HG03354 (cell line): ENCODE results near the gene HDGFL3.
"Not testable (repeated sequence)": the region's sequence is repeated elsewhere in the genome, so short reads cannot be mapped to it uniquely, and the experiment has no call there.

Source experiments
- ATAC-seq: cut with Tn5 transposase; IDR thresholded peaks from one replicate; pipeline ENCODE4 v1.9.1; 2021; ENCODE audit warnings: mild to moderate bottlenecking; ENCODE audit not compliant: unreplicated experiment, poor library complexity, severe bottlenecking

HDGFL3 gene

DNA sequence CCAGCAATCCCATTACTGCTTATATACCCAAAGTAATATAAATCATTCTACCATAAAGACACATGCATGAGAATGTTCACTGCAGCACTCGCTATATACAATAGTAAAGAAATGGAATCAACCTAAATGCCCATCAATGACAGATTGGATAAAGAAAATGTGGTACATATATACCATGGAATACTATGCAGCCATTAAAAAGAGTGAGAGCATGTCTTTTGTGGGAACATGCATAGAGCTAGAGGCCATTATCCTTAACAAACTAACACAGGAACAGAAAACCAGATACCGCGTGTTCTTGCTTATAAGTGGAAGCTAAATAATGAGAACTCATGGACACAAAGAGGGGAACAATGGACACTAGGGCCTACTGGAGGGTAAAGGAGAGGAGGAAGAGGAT lies 65.5 kb downstream of the HDGFL3 start:
- not testable (repeated sequence) for ATAC-seq

DNA sequence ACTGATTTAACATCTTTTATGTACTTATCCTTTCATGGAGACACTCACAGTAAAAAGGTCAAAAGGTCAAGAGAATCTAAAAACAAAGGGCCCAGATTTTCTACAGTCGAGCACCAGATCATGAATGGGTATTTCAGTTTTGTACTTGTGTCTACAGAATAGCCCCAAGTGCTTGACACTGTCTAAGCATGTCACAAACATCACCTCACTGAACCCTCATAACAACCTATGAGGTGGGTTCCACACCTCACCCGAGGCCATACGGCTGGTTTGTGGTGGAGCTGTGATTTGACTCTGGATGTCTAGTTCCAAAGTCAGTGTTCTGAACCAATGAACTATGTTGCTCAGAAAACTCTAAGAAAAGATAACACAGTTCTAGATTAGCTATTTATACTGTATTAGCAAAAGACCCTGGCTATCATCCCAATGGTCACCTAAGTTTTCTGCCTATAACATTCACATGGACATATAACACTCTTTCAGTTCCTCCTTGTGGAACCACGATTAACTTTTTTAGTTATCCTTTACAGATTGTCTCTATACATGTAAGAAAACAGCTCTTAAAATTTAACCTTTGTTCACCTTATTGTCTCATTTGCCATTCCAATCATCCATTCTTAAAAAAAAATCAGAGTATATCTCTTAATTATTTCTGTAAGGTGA lies 74.6 kb downstream of the HDGFL3 start:
- no peak for ATAC-seq

DNA sequence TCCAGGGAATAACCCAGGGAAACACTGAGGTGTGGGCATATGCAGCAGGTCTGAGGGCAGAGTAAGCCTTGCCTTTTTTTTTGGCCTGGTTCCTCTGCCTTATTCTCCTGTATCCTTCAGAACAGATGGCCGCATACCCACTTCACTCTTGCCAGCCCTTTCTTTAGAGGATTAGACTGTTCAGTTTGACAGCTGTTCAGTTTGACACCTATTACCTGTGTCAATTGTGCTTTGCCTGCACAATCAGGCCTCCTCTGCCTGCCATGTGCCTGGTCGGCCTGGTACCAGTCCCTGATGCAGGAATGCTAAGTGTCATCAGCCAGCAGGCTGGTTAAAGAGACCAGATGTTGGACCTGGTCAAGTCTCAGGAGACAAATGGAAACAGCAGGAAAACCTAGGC lies 77.8 kb downstream of the HDGFL3 start:
- no peak for ATAC-seq

DNA sequence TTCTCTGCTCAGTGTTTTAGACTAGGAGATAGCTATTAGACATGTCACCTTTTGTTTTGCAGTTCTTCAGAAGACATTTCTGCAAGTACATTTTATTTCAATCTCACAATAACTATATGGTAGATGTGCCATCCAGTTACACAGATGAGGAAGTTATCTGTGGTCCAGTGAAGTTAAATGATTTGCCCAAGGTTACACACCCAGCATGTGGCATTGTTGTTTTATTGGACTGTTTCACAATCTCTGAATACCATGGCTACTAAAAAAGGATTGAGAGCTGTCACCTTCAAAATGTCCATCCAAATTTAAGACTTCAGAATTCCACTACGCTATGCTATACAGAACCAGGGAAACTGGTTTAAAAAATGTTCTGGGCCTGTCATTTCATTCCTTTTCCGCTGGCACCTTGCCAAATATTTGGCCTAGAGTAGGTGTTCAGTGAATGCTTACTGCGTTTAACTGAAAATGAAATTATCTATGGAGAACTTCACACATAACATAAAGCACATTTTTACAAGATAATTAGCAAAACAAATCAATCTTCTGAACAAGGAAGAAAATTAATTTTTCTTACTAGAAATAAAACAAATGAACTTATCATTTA lies 80.0 kb downstream of the HDGFL3 start:
- ATAC-seq, result no peak

DNA sequence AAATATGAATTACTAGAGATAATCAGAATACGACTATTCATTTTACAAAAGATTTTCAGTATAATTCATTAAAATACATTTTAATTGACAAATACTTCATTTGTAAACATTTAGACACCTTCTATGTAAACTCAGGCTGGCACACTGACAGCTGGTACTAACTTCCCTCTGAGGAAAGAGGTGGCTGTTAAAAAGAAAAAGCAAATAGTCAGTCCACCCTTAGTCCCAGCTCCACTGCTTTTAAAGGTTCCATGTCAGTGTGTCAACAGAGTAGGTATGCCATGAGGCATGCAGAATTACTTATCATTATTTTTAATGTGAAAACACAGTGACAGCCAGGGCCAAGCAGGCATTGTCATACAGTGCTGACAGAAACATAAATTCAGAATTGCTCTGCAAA lies 84.1 kb downstream of the HDGFL3 start:
- ATAC-seq, result no peak

DNA sequence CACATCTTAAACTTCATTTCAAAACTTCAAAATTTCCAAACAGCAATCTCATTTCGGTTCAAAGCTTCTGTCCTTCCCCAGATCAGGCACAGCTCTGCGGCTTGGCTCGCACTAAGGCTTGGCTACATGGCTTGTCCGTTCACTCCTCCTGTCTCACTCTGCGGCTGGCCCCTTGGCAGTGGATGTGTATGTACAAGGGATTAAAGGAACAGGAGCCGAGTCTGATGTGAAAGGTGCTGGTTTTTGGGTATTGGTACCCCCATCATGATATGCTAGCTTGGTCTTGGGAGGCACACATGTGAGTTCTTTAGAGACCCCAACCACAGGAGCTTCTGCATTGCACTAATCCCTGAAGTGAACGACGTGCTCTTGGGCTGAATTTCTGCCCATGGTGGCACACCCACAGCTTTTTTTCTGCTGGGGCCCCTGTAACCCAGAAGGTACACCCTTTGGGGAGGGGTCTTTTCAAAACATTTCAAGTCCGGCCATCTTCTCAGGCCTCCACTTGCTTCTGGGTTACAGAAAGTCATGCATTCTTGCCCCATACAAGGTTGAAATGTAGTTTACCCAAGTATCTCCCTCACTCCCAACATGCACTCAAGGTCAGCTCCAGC lies 87.5 kb downstream of the HDGFL3 start:
- no peak for ATAC-seq

DNA sequence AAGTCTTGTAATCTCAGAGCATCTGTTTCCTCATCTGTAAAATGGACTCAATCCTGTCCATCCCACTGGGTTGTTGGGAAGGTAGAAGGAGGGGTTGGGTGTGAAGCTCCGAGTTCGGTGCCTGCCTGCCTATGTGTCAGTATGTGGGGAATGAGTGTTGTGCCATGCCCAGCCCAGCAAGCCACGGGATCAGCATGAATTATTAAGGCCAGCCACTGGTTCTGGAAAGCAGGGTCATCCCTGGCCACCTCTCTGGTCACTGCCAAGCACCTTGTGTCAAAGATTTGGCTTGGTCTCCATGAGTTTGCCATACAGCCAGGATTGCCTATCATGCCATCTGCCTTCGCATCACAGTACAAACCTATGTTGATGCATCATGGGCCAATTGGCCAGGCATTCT lies 88.7 kb downstream of the HDGFL3 start:
- ATAC-seq, result no peak

DNA sequence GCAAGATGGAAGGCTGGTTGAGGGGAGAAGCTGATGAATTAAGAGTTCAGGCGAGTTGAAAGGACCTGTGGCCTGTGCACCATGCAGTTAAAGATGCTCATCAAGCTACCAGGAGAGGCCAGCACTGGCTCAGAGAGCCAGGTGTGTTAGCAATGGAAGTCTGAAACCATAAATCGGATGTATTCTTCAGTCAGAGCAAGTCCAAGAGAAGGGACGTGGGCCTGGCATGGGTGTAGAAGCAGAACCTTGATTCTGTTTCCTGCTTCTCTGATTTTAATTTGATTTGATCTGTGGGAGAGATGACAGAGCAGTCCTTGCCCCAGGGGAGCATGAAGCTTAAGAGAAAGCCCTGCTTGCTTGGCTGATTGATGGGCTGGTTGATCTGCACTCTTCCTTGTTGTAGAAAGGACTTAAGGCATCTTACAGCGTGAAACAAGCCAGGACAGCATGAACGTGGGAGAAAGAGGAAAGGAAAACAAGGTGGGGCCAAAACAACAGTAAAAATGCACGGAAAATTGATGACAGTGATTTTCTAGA lies 89.3 kb downstream of the HDGFL3 start:
- no peak for ATAC-seq

DNA sequence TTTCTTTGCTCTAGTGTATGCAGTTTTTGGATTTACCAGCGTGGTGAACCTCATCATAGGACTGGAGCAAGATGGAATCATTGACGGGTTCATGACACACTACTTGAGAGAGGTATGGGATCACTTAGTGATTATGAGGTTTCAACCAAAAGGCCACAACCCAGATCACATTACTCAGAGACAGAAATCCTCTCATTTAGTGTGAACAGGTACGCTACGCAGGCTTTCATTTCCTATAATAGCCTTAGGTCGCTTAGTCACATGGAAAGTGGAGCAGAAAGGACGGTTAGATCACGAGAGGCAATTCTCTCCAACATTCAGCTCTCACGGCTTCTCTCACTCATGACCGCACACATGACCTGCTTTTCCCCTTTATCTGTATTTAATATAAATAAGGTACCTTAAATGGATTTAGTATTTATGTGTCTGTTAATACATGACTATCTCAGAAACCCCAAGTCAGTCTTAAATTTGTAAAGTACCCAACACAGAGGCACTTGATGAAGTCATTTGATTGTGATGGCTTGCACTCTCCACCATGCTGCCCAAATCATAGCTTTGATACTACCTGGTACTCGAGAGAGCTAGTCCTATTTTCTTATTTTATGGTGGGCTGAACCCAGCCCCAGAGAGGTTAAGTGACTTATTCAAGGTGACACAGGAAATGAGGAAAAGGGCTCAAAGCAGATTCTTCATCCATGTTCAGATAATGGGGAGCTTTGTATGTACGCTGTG lies 91.6 kb downstream of the HDGFL3 start:
- no peak for ATAC-seq

DNA sequence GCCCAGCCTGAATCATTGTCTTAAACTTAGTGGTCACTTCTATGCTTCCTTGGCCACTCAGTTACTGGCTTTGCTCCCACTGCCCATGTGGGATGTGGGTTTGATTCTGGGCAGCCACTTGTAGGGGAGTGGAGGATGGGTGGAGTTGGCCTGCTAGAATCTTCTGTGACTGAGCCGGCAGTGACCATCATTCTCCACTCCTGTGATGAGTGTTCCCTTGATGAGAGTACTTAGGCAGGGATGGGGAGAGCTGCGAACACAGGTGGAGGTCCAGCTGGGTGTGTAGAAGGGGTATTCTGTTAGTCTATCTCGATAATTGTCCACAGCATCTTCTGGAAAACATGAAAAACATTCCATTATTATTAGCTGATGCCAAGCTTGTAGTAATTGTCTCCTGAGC lies 92.2 kb downstream of the HDGFL3 start:
- no peak for ATAC-seq

DNA sequence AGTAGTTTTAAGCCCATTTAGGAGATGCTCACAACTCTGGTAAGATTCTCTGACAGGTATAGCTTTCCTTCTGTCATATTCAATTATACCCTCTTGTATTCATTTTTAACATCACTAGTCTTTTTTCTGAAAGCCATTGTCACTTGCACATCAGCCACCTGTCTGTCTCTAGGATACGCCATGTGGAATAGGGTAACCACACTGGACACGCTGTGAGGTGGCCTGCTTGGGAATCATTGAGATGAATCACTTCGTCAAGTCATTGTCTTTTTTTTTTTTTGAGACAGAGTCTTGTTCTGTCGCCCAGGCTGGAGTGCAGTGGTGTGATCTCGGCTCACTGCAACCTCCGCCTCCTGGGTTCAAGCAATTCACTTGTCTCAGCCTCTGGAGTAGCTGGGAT lies 92.8 kb downstream of the HDGFL3 start:
- no peak for ATAC-seq

DNA sequence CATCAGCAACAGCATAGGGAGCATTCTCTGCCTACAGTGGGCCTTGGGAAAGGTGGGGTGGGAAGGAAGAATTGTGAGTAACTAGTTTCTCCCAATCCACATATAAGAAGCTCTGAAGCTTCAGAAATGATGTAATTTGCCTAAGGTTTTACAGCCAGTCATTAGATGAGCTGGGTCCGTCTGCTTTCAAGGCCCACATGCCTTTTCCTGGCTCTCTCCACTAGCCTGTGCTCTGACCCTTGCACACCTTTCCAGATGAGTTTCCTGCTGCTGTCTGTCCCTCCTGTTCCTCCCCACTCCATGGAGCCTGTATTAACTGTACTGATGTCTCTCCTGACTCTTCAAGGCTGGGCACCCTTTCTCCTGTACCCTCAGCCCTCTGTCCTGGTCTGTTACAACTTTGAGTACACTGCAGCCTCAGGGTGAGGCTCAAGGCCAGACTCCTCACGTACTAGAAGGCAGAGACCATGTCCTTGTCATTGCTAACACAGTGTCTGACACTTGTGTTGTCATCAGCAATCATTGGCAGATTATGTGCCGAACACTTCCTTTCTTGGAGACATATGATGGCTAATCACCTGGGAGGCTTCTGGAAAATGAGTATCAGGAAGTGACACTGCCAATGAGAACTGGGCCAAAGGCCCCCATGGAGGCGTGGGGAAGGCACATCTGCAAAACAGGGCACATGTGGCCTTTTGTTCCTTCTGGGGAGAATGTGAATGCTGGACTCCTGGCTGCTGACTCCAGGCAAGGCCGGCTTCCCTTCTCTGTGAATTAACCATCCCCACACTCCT lies 93.5 kb downstream of the HDGFL3 start:
- no peak for ATAC-seq

DNA sequence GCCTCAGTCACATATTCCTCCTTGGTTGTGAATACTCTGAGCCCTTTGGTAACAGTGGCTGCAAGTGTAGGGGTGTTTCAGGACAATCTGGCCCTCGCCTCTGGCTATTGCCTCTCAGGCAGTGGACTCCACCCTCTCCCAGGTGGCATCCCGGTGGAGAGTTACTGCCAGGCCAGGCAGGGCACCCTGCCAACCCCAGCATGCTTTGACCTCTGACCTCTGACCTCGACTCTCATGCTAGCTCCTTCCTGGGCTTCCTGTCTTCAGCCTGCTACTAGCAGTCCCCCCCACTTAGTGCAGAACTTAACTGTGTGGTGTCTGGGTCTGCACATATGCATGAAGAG lies 94.7 kb downstream of the HDGFL3 start:
- no peak for ATAC-seq

DNA sequence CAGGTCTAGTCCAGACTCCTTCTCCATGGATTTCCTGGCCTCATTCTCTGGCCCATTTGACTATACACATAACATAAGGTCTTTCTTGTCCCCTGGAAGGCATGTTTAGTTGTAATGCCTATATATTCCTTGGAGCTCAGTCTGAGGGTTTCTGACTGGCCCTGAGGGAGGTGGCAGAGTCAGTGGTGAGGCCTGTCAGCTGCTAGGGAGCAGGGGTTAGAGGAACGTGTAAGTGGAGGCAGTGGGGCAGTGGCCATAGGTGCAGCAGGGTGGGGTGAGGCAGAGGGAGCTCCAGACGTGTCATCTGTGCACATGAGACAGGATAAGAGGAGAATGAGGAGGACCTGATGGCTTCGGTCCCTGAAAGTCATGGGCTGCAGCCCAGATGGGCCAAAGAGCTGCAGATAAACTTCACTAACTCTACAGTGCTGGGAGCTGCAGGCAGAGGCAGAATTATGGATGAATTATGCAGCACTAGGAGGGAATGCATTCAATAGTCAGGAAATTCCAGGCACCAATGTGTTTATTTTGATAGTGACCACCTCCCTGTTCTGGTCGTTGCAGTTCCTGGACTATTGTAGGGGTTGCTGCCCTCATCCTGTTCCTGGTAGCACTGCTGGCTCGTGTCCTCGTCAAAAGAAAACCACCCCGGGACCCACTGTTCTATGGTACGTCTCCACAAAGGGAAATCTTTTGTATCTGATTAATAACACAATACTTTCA lies 95.2 kb downstream of the HDGFL3 start:
- no peak for ATAC-seq

DNA sequence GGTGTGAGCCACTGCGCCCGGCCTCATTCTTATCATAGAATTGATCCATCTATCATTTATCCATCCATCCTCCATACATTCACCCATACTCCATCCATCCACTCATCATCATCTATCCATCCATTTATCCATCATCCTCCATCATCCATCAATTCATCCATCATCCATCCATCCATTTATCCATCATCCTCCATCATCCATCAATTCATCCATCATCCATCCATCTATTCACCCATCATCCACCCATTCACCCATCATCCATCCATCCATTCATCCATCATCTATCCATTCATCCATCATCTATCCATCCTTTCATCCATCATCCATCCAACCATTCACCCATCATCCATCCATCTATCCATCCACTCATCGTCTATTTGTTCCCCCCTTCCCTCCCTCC lies 96.5 kb downstream of the HDGFL3 start:
- ATAC-seq, result no peak

DNA sequence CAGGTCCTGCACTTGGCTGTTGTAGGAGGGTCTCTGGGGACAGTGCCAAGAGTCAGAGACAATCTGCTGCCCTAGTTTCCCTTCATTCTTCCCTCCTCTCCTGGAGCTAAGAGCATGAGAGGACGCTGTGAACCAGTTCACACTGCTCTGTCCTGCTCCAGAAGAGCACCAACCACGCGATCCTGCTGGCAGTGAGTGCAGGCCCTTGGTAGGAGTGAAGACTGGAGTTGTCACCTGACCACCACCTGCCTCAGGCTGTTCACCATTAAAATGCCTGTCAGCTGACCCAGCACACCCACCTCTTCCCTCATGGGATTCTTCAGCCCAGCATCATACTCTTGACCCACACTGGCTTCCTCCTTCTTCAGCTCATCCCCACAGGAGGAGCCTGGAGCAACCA lies 97.2 kb downstream of the HDGFL3 start:
- no peak for ATAC-seq

DNA sequence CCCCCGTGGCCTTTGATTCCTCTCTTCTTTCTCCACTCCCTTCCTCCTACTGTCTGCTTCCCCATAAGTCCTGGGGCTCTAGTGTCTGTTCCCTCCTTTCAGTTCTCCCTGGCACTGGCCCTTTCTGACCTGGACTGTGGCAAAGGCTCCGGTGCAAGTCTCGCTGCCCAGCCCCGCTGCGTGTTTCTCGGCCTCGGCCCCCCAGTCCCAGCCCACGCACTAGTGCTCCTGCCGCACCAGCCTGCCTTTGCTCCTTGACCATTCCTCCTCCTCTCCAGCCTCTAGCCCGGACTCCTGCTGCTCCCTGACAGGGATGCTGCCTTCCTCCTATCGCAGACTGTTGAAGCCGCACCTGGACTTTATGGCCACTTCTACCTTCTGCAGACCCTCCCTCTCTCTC lies 98.1 kb downstream of the HDGFL3 start:
- no peak for ATAC-seq

DNA sequence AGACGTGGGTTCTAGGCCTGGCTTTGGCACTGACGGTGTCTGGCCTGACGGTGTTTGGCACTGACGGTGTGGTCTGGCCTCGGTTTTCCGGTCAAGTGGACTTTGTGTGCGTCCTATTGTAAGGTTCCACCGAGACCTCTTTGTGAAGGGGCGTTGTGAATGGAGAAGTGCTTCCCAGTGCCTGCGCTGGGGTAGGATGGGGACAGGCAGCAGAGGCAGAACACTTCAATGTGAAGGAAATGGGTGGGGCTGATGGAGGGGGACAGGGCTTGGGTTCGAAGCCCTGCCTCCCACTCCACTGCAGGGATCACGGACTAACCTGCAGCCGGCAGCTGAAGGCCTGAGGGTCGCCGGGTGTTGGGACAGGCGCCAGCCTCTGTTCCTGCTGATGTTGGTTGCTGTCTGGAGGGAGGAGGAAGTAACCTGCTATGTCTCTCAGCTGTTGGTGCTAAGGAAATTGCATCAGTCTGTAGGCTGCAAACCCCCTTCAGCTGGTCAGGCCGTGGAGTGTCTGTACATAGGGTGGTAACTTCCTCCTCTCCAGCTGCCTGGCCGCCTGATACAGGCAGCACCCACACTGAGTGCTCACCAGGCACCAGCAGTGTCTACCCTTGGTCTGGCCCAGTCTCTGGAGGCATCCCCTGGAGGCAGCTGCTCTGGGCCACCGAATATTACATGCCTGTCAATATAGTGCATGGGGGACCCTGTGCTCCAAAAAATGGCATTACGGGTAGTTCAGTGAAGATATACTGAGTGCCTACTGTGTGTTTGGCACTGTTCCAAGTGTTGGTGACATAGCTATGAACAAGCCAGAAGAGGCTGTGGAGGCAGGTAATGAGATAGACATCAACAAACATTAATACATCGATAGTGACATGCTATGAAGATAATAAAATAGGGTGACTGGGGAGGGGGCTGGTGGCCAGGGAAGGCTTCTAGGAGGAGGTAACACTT lies 99.1 kb downstream of the HDGFL3 start:
- peak; percentile 69 for ATAC-seq
